H1 (cell line): ENCODE results near the gene ARL3. TPM values are rescaled to one million over a fixed set of nuclear protein-coding genes. Genes with fewer than 3 reads are reported as not detected.
A peak's percentile ranks its signal among the peaks of the same experiment; 100 is the strongest.

ENCODE experiments used
- BCL11A ChIP-seq, 2 experiments: IDR thresholded peaks; one replicate each; pipeline ENCODE4 v1.6.1; 2011; ENCODE audit warnings: low read depth in 2 of 2, low read length in 2 of 2, mild to moderate bottlenecking in 2 of 2
- CBX5 ChIP-seq: fragments of 300-800, 300-1000 bp; sonication (generic); IDR thresholded peaks from 2 replicates; pipeline ENCODE4 v1.7.1; 2016; ENCODE audit warnings: antibody characterized with exemption, low read length, low read depth
- CTCF ChIP-seq, 3 experiments: IDR thresholded peaks; 1 replicate in 2 of 3; 2 replicates in 1 of 3; pipeline versions ENCODE4 v1.5.1 to v1.6.1; 2011; ENCODE audit warnings: low read length in 3 of 3, mild to moderate bottlenecking in 3 of 3, inconsistent platforms in 2 of 3, low read depth in 1 of 3, moderate library complexity in 1 of 3; ENCODE audit not compliant: insufficient read depth in 1 of 3; ENCODE audit errors: control extremely low read depth in 1 of 3
- EGR1 ChIP-seq: IDR thresholded peaks from 2 replicates; pipeline ENCODE4 v1.6.1; 2011; ENCODE audit warnings: low read depth, low read length, borderline replicate concordance
- EP300 ChIP-seq, 2 experiments: IDR thresholded peaks; 1 replicate in 1 of 2; 2 replicates in 1 of 2; pipeline ENCODE4 v1.6.1; 2011 to 2012; ENCODE audit warnings: low read depth in 2 of 2, low read length in 2 of 2, mild to moderate bottlenecking in 2 of 2, borderline replicate concordance in 1 of 2, inconsistent platforms in 1 of 2, moderate library complexity in 1 of 2
- FOSL1 ChIP-seq: IDR thresholded peaks from 2 replicates; pipeline ENCODE4 v1.6.1; 2011; ENCODE audit warnings: mild to moderate bottlenecking, low read depth, low read length, moderate library complexity; ENCODE audit not compliant: insufficient read depth
- GTF2F1 ChIP-seq: IDR thresholded peaks from 2 replicates; pipeline ENCODE4 v1.6.1; 2012; ENCODE audit warnings: low read depth, low read length, improper control_type of control experiment, borderline replicate concordance
- HDAC2 ChIP-seq, 2 experiments: fragments of 300-600 bp in 1 of 2; sonication (generic) in 1 of 2; IDR thresholded peaks; 2 replicates each; pipeline ENCODE4 v1.6.1; 2011 to 2012; ENCODE audit warnings: low read depth in 2 of 2, low read length in 2 of 2, mild to moderate bottlenecking in 2 of 2, moderate library complexity in 2 of 2, borderline replicate concordance in 1 of 2, inconsistent platforms in 1 of 2
- HDAC6 ChIP-seq: IDR thresholded peaks from one replicate; pipeline ENCODE4 v1.7.1; 2012; ENCODE audit warnings: low read depth, mild to moderate bottlenecking, inconsistent platforms, low read length, moderate library complexity
- JUN ChIP-seq: IDR thresholded peaks from 2 replicates; pipeline ENCODE4 v1.6.1; 2011; ENCODE audit warnings: low read depth, mild to moderate bottlenecking, improper control_type of control experiment, low read length
- RNF2 ChIP-seq: fragments of 200-900, 300-1000 bp; sonication (generic); IDR thresholded peaks from 2 replicates; pipeline ENCODE4 v1.7.1; 2016; ENCODE audit warnings: borderline replicate concordance, low read depth, mild to moderate bottlenecking, antibody characterized with exemption, low read length; ENCODE audit not compliant: poor library complexity, severe bottlenecking; ENCODE audit errors: missing control alignments
- RXRA ChIP-seq: IDR thresholded peaks from 2 replicates; pipeline ENCODE4 v1.6.1; 2011; ENCODE audit warnings: low read depth, mild to moderate bottlenecking, low read length, moderate library complexity; ENCODE audit not compliant: insufficient read depth
- SIN3A ChIP-seq, 2 experiments: IDR thresholded peaks in 1 of 2; conservative IDR thresholded peaks in 1 of 2; 2 replicates each; pipeline ENCODE4 v1.6.1; 2011 to 2012; ENCODE audit warnings: low read length in 2 of 2, improper control_type of control experiment in 1 of 2, low read depth in 1 of 2, mild to moderate bottlenecking in 1 of 2
- SIRT6 ChIP-seq: IDR thresholded peaks from one replicate; pipeline ENCODE4 v1.7.1; 2012; ENCODE audit warnings: low read length, inconsistent platforms
- SRF ChIP-seq: IDR thresholded peaks from 2 replicates; pipeline ENCODE4 v1.6.1; 2011; ENCODE audit warnings: mild to moderate bottlenecking, low read depth, low read length, moderate library complexity
- TBP ChIP-seq: IDR thresholded peaks from 2 replicates; pipeline ENCODE4 v1.6.1; 2011; ENCODE audit warnings: low read depth, low read length, improper control_type of control experiment
- TCF12 ChIP-seq: IDR thresholded peaks from 2 replicates; pipeline ENCODE4 v1.6.1; 2011; ENCODE audit warnings: low read depth, mild to moderate bottlenecking, low read length
- TEAD4 ChIP-seq: IDR thresholded peaks from 2 replicates; pipeline ENCODE4 v1.6.1; 2012; ENCODE audit warnings: low read depth, low read length, inconsistent platforms, mixed read lengths
- ZNF274 ChIP-seq: IDR thresholded peaks from 2 replicates; pipeline ENCODE4 v1.7.0; 2012; ENCODE audit warnings: low read length, borderline replicate concordance; ENCODE audit errors: extremely low read depth
- polyA plus RNA-seq, 7 experiments: library from polyadenylated mRNA; depleted of rRNA in 3 of 7; stranded (reverse) in 5 of 7; unstranded in 2 of 7; fragments of >200 nt in 5 of 7; fragments of 200-250 nt in 2 of 7; gene quantifications; 1 replicate in 5 of 7; 2 replicates in 1 of 7; 4 replicates in 1 of 7; pipeline versions ENCODE4 v1.2.1 to v1.2.3, GENCODE V29; 2011 to 2013; ENCODE audit warnings: missing spikeins in 2 of 7, mixed read lengths in 2 of 7
- total RNA-seq: library from RNA; stranded (reverse); fragmentation: NEBNext Ultra II Directional; extraction: Animal tissue kit (Norgen Biotek cat#: 25700); gene quantifications from 2 replicates; pipeline ENCODE4 v1.2.1, GENCODE V29; 2021

The ARL3 gene
- total and polyA plus RNA-seq, 2 of the 8 experiments (the other 6 are each of a cell fraction or from before 2014, with no cell fraction given): 8.8 to 16.2 TPM

- TF ChIP-seq FOSL1: no peak
- TF ChIP-seq CBX5: no peak
- no peak for TF ChIP-seq JUN
- TF ChIP-seq ZNF274: no peak
- 0 out of 4 replicates have a peak, but pooled peaks of 1 of the 2 experiments have one; percentile 2 for TF ChIP-seq HDAC2 (IDR thresholded peaks at IDR 0.05; ENCODE audit: borderline replicate concordance in 1 of 2, low read depth in 2 of 2, low read length in 2 of 2)
- peak; percentile 100 for TF ChIP-seq EGR1
- no peak for TF ChIP-seq TEAD4
- 0 out of 3 replicates have a peak, but pooled peaks of 1 of the 2 experiments have one; percentile 27 for TF ChIP-seq EP300 (IDR thresholded peaks at IDR 0.05; ENCODE audit: borderline replicate concordance in 1 of 2, low read depth in 2 of 2, low read length in 2 of 2)
- TF ChIP-seq GTF2F1: 0 out of 2 replicates have a peak, but pooled peaks have one; percentile 6
- TF ChIP-seq SIN3A (conservative IDR thresholded peaks at IDR 0.05 in 1 of 2, IDR thresholded peaks at IDR 0.05 in 1 of 2; ENCODE audit: low read depth in 1 of 2, low read length in 2 of 2): peak; percentile 69 to 87; a peak in 2 of 4 replicates
- no peak for TF ChIP-seq RNF2
- TF ChIP-seq RXRA: no peak
- no peak for TF ChIP-seq SIRT6
- 0 out of 2 replicates have a peak, but pooled peaks have one; percentile 10 for TF ChIP-seq TCF12
- no peak for TF ChIP-seq HDAC6
- TF ChIP-seq SRF: no peak
- peak; percentile 70 for TF ChIP-seq TBP
- TF ChIP-seq CTCF (IDR thresholded peaks at IDR 0.05; ENCODE audit: control extremely low read depth in 1 of 3, insufficient read depth in 1 of 3, low read depth in 1 of 3, low read length in 3 of 3): peak in 2 of 3 experiments; percentile 42 to 66; a peak in 3 of 4 replicates
- TF ChIP-seq BCL11A (IDR thresholded peaks at IDR 0.05; ENCODE audit: low read depth in 2 of 2, low read length in 2 of 2): no peak
Observed at GRCh38 chr10:102713814-102714620, at the start of gene ARL3 (continued).
